Panc1 (cell line): Measurements from ENCODE around the gene DUSP3. TPM values are rescaled to one million over a fixed set of nuclear protein-coding genes. Genes with fewer than 3 reads are reported as not detected.

Source experiments
- ATAC-seq: fragments of 200-7000 bp; cut with Tn5 transposase; 2 replicates; pipeline ENCODE4 v1.9.1; 2020; ENCODE audit warnings: mild to moderate bottlenecking, moderate library complexity
- BruUV-seq: library from RNA; stranded (reverse); fragments of 400-500 nt; replicated peaks from 2 replicates; lab custom pipeline; 2021; lab: Mats Ljungman, UMichigan
- CTCF ChIA-PET: fragments of 300-600 bp; sonication (Branson Sonifier 250); formaldehyde crosslinking; loops from one replicate; lab custom pipeline; 2022; ENCODE audit warnings: antibody characterized with exemption; lab: Charles Lee
- POLR2A ChIA-PET: fragments of 300-600 bp; sonication (Branson Sonifier 250); formaldehyde crosslinking; loops from one replicate; lab custom pipeline; 2022; ENCODE audit warnings: antibody characterized with exemption; lab: Charles Lee
- DNase-seq: peaks from one replicate; pipeline ENCODE4 v3.0.0-alpha.2; 2010; ENCODE audit warnings: low read depth, low spot score
- H3K27ac ChIP-seq: 2 replicates; pipeline ENCODE4 v1.5.1; 2011; ENCODE audit warnings: mild to moderate bottlenecking, low read length, inconsistent platforms
- H3K27me3 ChIP-seq: fragments of 200-500 bp; sonication (Bioruptor generic); 2 replicates; pipeline ENCODE4 v1.6.0; 2014; ENCODE audit warnings: low read length, inconsistent platforms; ENCODE audit not compliant: control insufficient read depth, insufficient read depth
- H3K36me3 ChIP-seq: fragments of 200-500 bp; sonication (Bioruptor generic); 2 replicates; pipeline ENCODE4 v1.5.1; 2014; ENCODE audit warnings: inconsistent platforms, mild to moderate bottlenecking, low read length, moderate library complexity; ENCODE audit not compliant: control insufficient read depth, insufficient read depth
- H3K4me1 ChIP-seq: 2 replicates; pipeline ENCODE4 v1.5.1; 2011; ENCODE audit warnings: inconsistent platforms, mild to moderate bottlenecking, low read length, moderate library complexity; ENCODE audit not compliant: control insufficient read depth, insufficient read depth
- H3K4me3 ChIP-seq, 2 experiments: 2 replicates each; pipeline ENCODE4 v1.5.1; 2011 to 2012; ENCODE audit warnings: low read depth in 2 of 2, low read length in 2 of 2, mild to moderate bottlenecking in 2 of 2, inconsistent platforms in 1 of 2, moderate library complexity in 1 of 2
- H3K9me3 ChIP-seq: fragments of 200-500 bp; sonication (Bioruptor generic); 2 replicates; pipeline ENCODE4 v1.5.1; 2014; ENCODE audit warnings: low read depth, mild to moderate bottlenecking, inconsistent platforms, low read length, moderate library complexity; ENCODE audit not compliant: control insufficient read depth, insufficient read depth
- CTCF ChIP-seq: fragments of 450-650 bp; IDR thresholded peaks from 2 replicates; pipeline ENCODE4 v1.5.1; 2017; ENCODE audit warnings: mild to moderate bottlenecking
- POLR2AphosphoS5 ChIP-seq: IDR thresholded peaks from 2 replicates; pipeline ENCODE4 v1.6.1; 2012; ENCODE audit warnings: mild to moderate bottlenecking, low read depth, low read length, moderate library complexity
- REST ChIP-seq, 2 experiments: IDR thresholded peaks; 2 replicates each; pipeline ENCODE4 v1.6.1; 2011 to 2012; ENCODE audit warnings: low read depth in 2 of 2, control low read depth in 1 of 2, low read length in 1 of 2, mild to moderate bottlenecking in 1 of 2, moderate library complexity in 1 of 2; ENCODE audit not compliant: insufficient read depth in 1 of 2
- SIN3A ChIP-seq: IDR thresholded peaks from 2 replicates; pipeline ENCODE4 v1.6.1; 2012; ENCODE audit warnings: low read depth, mild to moderate bottlenecking, low read length, moderate library complexity, borderline replicate concordance; ENCODE audit not compliant: insufficient read depth
- TCF7L2 ChIP-seq: IDR thresholded peaks from 2 replicates; pipeline ENCODE4 v1.6.1; 2011; ENCODE audit warnings: mild to moderate bottlenecking, low read depth, low read length, inconsistent platforms
- in situ Hi-C: cut with HindIII; loops from 2 replicates; pipeline ENCODE4 v1.10.0; 2016; ENCODE audit warnings: low sequenced_read_pairs, low pct_unique_long_range_greater_than_20kb
- intact Hi-C: fragments of 100-400 bp; cut with micrococcal nuclease; formaldehyde crosslinking; loops from one replicate; pipeline ENCODE4 v1.10.0; 2022; ENCODE audit not compliant: unreplicated experiment
- total RNA-seq: library from RNA; stranded (reverse); gene quantifications from one replicate; pipeline ENCODE4 v1.2.1, GENCODE V29; 2021; ENCODE audit not compliant: unreplicated experiment

DUSP3 gene
- total RNA-seq, 1 experiment from 2014 or later, result 41.6 TPM

- Histone ChIP-seq H3K27me3 (no peaks in the 10 kb centered on the region), H3K36me3 (no peaks in the 10 kb centered on the region), H3K27ac (no peak overlapping the region), H3K9me3 (no peaks in the 10 kb centered on the region), H3K4me3 (no peak overlapping the region), H3K4me1 (no peaks in the 10 kb centered on the region)
- CTCF ChIA-PET, result no interaction called here
- POLR2A ChIA-PET, result no interaction called here
- intact Hi-C loops, result no loop called here
- BruUV-seq, result no TSS peak
- TF ChIP-seq CTCF (no peak), SIN3A (no peak), POLR2AphosphoS5 (no peak), REST (IDR thresholded peaks at IDR 0.05; ENCODE audit: insufficient read depth in 1 of 2, low read depth in 2 of 2, low read length in 1 of 2) (no peak), TCF7L2 (no peak)
- in situ Hi-C loops, result no loop called here
- no peak for DNase-seq
- ATAC-seq, result no peak
These were observed 29.3 kb upstream of the DUSP3 start for GRCh38 chr17:43808076-43808475.

DNA sequence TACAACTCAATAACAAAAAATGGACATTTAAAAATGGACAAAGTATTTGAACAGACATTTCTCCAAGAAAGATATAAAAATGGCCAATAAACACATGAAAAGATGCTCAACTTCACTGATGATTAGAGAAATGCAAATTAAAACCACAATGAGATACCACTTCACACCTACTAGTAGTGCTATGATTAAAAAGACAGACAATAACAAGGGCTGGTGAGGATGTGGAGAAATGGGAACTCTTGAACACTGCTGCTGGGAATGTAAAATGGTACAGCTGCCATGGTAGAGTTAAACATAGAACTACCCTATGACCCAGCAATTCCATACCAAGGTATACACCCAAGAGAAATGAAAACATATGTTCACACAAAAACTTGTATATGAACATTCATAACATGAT lies 26.3 kb upstream of the DUSP3 start:
- H3K4me3 ChIP-seq, result no peak overlapping the region
- no peaks in the 10 kb centered on the region for H3K27me3 ChIP-seq
- in situ Hi-C loops, result no loop called here
- ChIA-PET POLR2A (no interaction called here), CTCF (no interaction called here)
- no peak for TF ChIP-seq POLR2AphosphoS5
- no peak for TF ChIP-seq REST (IDR thresholded peaks at IDR 0.05; ENCODE audit: insufficient read depth in 1 of 2, low read depth in 2 of 2, low read length in 1 of 2)
- no peak for TF ChIP-seq TCF7L2
- TF ChIP-seq SIN3A, result no peak
- TF ChIP-seq CTCF, result no peak
- H3K36me3 ChIP-seq, result no peaks in the 10 kb centered on the region
- H3K27ac ChIP-seq, result no peak overlapping the region
- no peak for ATAC-seq
- BruUV-seq, result no TSS peak
- H3K4me1 ChIP-seq, result no peaks in the 10 kb centered on the region
- H3K9me3 ChIP-seq, result no peaks in the 10 kb centered on the region
- no peak for DNase-seq
- intact Hi-C loops, result no loop called here
